HepG2 (cell line): Measurements from ENCODE around the gene RABL6. TPM values are rescaled to one million over a fixed set of nuclear protein-coding genes. Genes with fewer than 3 reads are reported as not detected.

ENCODE experiments used
- DNMT1 ChIP-seq: sonication (generic); formaldehyde crosslinking; IDR thresholded peaks from 2 replicates; pipeline ENCODE4 v1.5.1; 2020; ENCODE audit warnings: mild to moderate bottlenecking, missing genetic modification reagents
- POLR2G ChIP-seq: fragments of 200-400 bp; formaldehyde crosslinking; IDR thresholded peaks from 2 replicates; pipeline ENCODE4 v1.6.1; 2018; ENCODE audit warnings: mild to moderate bottlenecking, low read depth, low read length, moderate library complexity
- RFX3 ChIP-seq: IDR thresholded peaks from 2 replicates; pipeline ENCODE4 v1.6.1; 2016; ENCODE audit warnings: missing biosample characterization, missing genetic modification reagents
- TBX2 ChIP-seq: sonication (generic); formaldehyde crosslinking; IDR thresholded peaks from 2 replicates; pipeline ENCODE4 v1.5.0; 2020; ENCODE audit warnings: missing genetic modification reagents, mild to moderate bottlenecking, borderline replicate concordance
- ZBTB33 ChIP-seq: sonication (generic); formaldehyde crosslinking; IDR thresholded peaks from 2 replicates; pipeline ENCODE4 v1.4.0; 2020; ENCODE audit warnings: missing genetic modification reagents
- ZNF687 ChIP-seq: sonication (generic); formaldehyde crosslinking; IDR thresholded peaks from 2 replicates; pipeline ENCODE4 v1.5.1; 2020; ENCODE audit warnings: mild to moderate bottlenecking, missing genetic modification reagents, moderate library complexity
- polyA plus RNA-seq, 8 experiments: library from polyadenylated mRNA; depleted of rRNA in 3 of 8; stranded (reverse) in 7 of 8; unstranded in 1 of 8; fragments of >200 nt; fragmentation: Illumina TruSeq in 4 of 8; extraction: Trizol in 4 of 8; gene quantifications; 2 replicates each; pipeline versions ENCODE4 v1.2.1 to v1.2.3, GENCODE V29; 2011 to 2016; ENCODE audit warnings: low read depth in 4 of 8, missing spikeins in 1 of 8, mixed read lengths in 1 of 8; ENCODE audit not compliant: insufficient read depth in 1 of 8
- total RNA-seq, 5 experiments: library from RNA; depleted of rRNA; stranded (reverse); fragments of >200 nt; fragmentation: Illumina TruSeq; extraction: Trizol; gene quantifications; 2 replicates each; pipeline ENCODE4 v1.2.3, GENCODE V29; 2016; ENCODE audit warnings: low read depth in 1 of 5

RABL6 gene
- total and polyA plus RNA-seq, 2 of the 13 experiments (the other 11 are each of a cell fraction or from before 2014, with no cell fraction given) = 81.5 to 125 TPM

GRCh38 chr9:136856079-136856476 is 48.3 kb downstream of the RABL6 start (continued):
- TF ChIP-seq ZBTB33 (CRISPR knock-in tag) (peak; percentile 92), POLR2G (0 out of 2 replicates have a peak, but pooled peaks have one; percentile 20), ZNF687 (peak; percentile 42), RFX3 (CRISPR knock-in tag) (no peak), TBX2 (CRISPR knock-in tag) (0 out of 2 replicates have a peak, but pooled peaks have one; percentile 15), DNMT1 (CRISPR knock-in tag) (no peak)
